Parathyroid adenoma (tissue), 2 donors: ENCODE measurements around the gene SPEG.

Source experiments
- H2AFZ ChIP-seq: fragments of 300-600 bp; sonication (generic); one replicate; pipeline ENCODE4 v1.7.0; 2017; ENCODE audit warnings: antibody characterized with exemption, mild to moderate bottlenecking
- H3K27ac ChIP-seq: fragments of 300-600 bp; sonication (generic); one replicate; pipeline ENCODE4 v1.7.0; 2017
- H3K27me3 ChIP-seq: fragments of 300-600 bp; sonication (generic); one replicate; pipeline ENCODE4 v1.7.0; 2017; ENCODE audit warnings: low read length; ENCODE audit not compliant: control insufficient read depth, insufficient read depth
- H3K36me3 ChIP-seq: fragments of 300-600 bp; sonication (generic); one replicate; pipeline ENCODE4 v1.7.0; 2017; ENCODE audit warnings: low read length; ENCODE audit not compliant: control insufficient read depth, insufficient read depth
- H3K4me1 ChIP-seq: fragments of 300-600 bp; sonication (generic); one replicate; pipeline ENCODE4 v1.7.0; 2017; ENCODE audit warnings: control low read depth
- H3K4me2 ChIP-seq: fragments of 300-600 bp; sonication (generic); one replicate; pipeline ENCODE4 v1.7.0; 2017; ENCODE audit warnings: low read length
- H3K4me3 ChIP-seq: fragments of 300-600 bp; sonication (generic); one replicate; pipeline ENCODE4 v1.7.0; 2017; ENCODE audit warnings: low read depth, low read length
- H3K79me2 ChIP-seq: fragments of 300-600 bp; sonication (generic); one replicate; pipeline ENCODE4 v1.7.0; 2017; ENCODE audit warnings: control low read depth
- H3K9ac ChIP-seq: fragments of 300-600 bp; sonication (generic); one replicate; pipeline ENCODE4 v1.7.0; 2017; ENCODE audit warnings: mild to moderate bottlenecking
- H3K9me3 ChIP-seq: fragments of 300-600 bp; sonication (generic); one replicate; pipeline ENCODE4 v1.7.0; 2017; ENCODE audit warnings: low read length; ENCODE audit not compliant: control insufficient read depth
- CTCF ChIP-seq: fragments of 300-600 bp; sonication (generic); IDR thresholded peaks from one replicate; pipeline ENCODE4 v1.7.0; 2017; ENCODE audit warnings: antibody characterized with exemption, mild to moderate bottlenecking
- donor health status: primary hyperparathyroidism.

The SPEG gene

GRCh38 chr2:219519526-219519916 is 84.9 kb downstream of the SPEG start:
- no peaks in the 10 kb centered on the region for H3K9me3 ChIP-seq
- no peak overlapping the region for H3K9ac ChIP-seq
- peaks cover 6% of the 10 kb centered on the region for H3K27me3 ChIP-seq
- no peak overlapping the region for H3K4me3 ChIP-seq
- no peak overlapping the region for H3K27ac ChIP-seq
- no peaks in the 10 kb centered on the region for H3K36me3 ChIP-seq
- H3K4me1 ChIP-seq = peaks cover under 1% of the 10 kb centered on the region
- no peak overlapping the region for H3K4me2 ChIP-seq
- no peaks in the 10 kb centered on the region for H3K79me2 ChIP-seq
- no peak overlapping the region for H2AFZ ChIP-seq
- no peak for TF ChIP-seq CTCF

GRCh38 chr2:219520079-219520478 is 85.4 kb downstream of the SPEG start:
- H2AFZ ChIP-seq = no peak overlapping the region

GRCh38 chr2:219521066-219521880 is 86.6 kb downstream of the SPEG start:
- no peaks in the 10 kb centered on the region for H3K36me3 ChIP-seq
- H3K79me2 ChIP-seq = no peaks in the 10 kb centered on the region
- peaks cover 6% of the 10 kb centered on the region for H3K27me3 ChIP-seq
- H3K27ac ChIP-seq = no peak overlapping the region
- no peak overlapping the region for H3K9ac ChIP-seq
- H2AFZ ChIP-seq = peak overlapping the region; percentile 33
- H3K4me2 ChIP-seq = no peak overlapping the region
- no peak overlapping the region for H3K4me3 ChIP-seq
- H3K4me1 ChIP-seq = no peaks in the 10 kb centered on the region
- peak; percentile 50 for TF ChIP-seq CTCF
- H3K9me3 ChIP-seq = no peaks in the 10 kb centered on the region

More at GRCh38 chr2:219520079-219520478, 85.4 kb downstream of the SPEG start:
- H3K27ac ChIP-seq = no peak overlapping the region
- no peaks in the 10 kb centered on the region for H3K9me3 ChIP-seq
- no peak overlapping the region for H3K4me2 ChIP-seq
- H3K9ac ChIP-seq = no peak overlapping the region
- peaks cover 6% of the 10 kb centered on the region for H3K27me3 ChIP-seq
- no peak overlapping the region for H3K4me3 ChIP-seq
- no peaks in the 10 kb centered on the region for H3K4me1 ChIP-seq
- H3K79me2 ChIP-seq = no peaks in the 10 kb centered on the region
- H3K36me3 ChIP-seq = no peaks in the 10 kb centered on the region
- TF ChIP-seq CTCF = no peak

- H3K36me3 ChIP-seq = no peaks in the 10 kb centered on the region
- H3K27me3 ChIP-seq = peaks cover 6% of the 10 kb centered on the region
- no peak overlapping the region for H3K27ac ChIP-seq
- H3K9me3 ChIP-seq = no peaks in the 10 kb centered on the region
- H2AFZ ChIP-seq = peak overlapping the region; percentile 72
- no peak overlapping the region for H3K9ac ChIP-seq
- H3K4me2 ChIP-seq = no peak overlapping the region
- H3K4me3 ChIP-seq = no peak overlapping the region
- H3K79me2 ChIP-seq = no peaks in the 10 kb centered on the region
- no peak for TF ChIP-seq CTCF
- peaks cover 4% of the 10 kb centered on the region for H3K4me1 ChIP-seq
These were observed 87.7 kb downstream of the SPEG start for GRCh38 chr2:219522111-219523030.
